Cardiac muscle cell (in vitro differentiated cells and primary cell): ENCODE results near the gene CBFA2T2. TPM values are rescaled to one million over a fixed set of nuclear protein-coding genes. Genes with fewer than 3 reads are reported as not detected.

Experiments
- polyA plus RNA-seq: library from polyadenylated mRNA; unstranded; fragments of >200 nt; fragmentation: Nextera tagmentation; extraction: Ambion mirVana; gene quantifications from 2 replicates; pipeline ENCODE4 v1.2.1, GENCODE V29; 2016
- total RNA-seq: library from RNA; depleted of rRNA; stranded (reverse); fragments of >200 nt; gene quantifications from 2 replicates; pipeline ENCODE4 v1.2.3, GENCODE V29; 2016

The CBFA2T2 gene
- total and polyA plus RNA-seq, 2 experiments from 2014 or later = 36.7 to 53.1 TPM

Other genes starting within 250 kb of the CBFA2T2 start
- not detected in 2 replicates for gene BPIFB1, start 206.9 kb upstream of the CBFA2T2 start, total RNA-seq
- not detected in 2 replicates for gene BPIFB1, start 206.9 kb upstream of the CBFA2T2 start, polyA plus RNA-seq
- gene CDK5RAP1, start 88.6 kb upstream of the CBFA2T2 start, total RNA-seq = 24.1 and 37.9 TPM in 2 replicates
- 47.8 and 52.3 TPM in 2 replicates for gene CDK5RAP1, start 88.6 kb upstream of the CBFA2T2 start, polyA plus RNA-seq
- 408 and 409 TPM in 2 replicates for gene SNTA1, start 46.3 kb upstream of the CBFA2T2 start, total RNA-seq
- 329 and 393 TPM in 2 replicates for gene SNTA1, start 46.3 kb upstream of the CBFA2T2 start, polyA plus RNA-seq
- 0.21 TPM in 1 of 2 replicates, not detected in the other for gene C20orf144, start 172.2 kb downstream of the CBFA2T2 start, total RNA-seq
- 1.4 and 1.9 TPM in 2 replicates for gene C20orf144, start 172.2 kb downstream of the CBFA2T2 start, polyA plus RNA-seq
- 1.1 and 1.5 TPM in 2 replicates for gene ACTL10, start 176.8 kb downstream of the CBFA2T2 start, total RNA-seq
- 1.3 and 2.2 TPM in 2 replicates for gene ACTL10, start 176.8 kb downstream of the CBFA2T2 start, polyA plus RNA-seq
- 185 and 187 TPM in 2 replicates for gene NECAB3, start 184.3 kb downstream of the CBFA2T2 start, total RNA-seq
- gene NECAB3, start 184.3 kb downstream of the CBFA2T2 start, polyA plus RNA-seq = 93.1 and 98.5 TPM in 2 replicates
- gene E2F1, start 196.3 kb downstream of the CBFA2T2 start, total RNA-seq = 21.2 and 34.6 TPM in 2 replicates
- 26.7 and 61.4 TPM in 2 replicates for gene E2F1, start 196.3 kb downstream of the CBFA2T2 start, polyA plus RNA-seq
- gene PXMP4, start 230.2 kb downstream of the CBFA2T2 start, total RNA-seq = 9.2 and 9.9 TPM in 2 replicates
- 13.8 and 14.9 TPM in 2 replicates for gene PXMP4, start 230.2 kb downstream of the CBFA2T2 start, polyA plus RNA-seq
- 2.7 and 3.8 TPM in 2 replicates for gene ZNF341, start 241.9 kb downstream of the CBFA2T2 start, total RNA-seq
- gene ZNF341, start 241.9 kb downstream of the CBFA2T2 start, polyA plus RNA-seq = 1.7 and 3.1 TPM in 2 replicates